Panc1 (cell line): ENCODE measurements around the gene HRH4. TPM values are rescaled to one million over a fixed set of nuclear protein-coding genes. Genes with fewer than 3 reads are reported as not detected.

ENCODE experiments used
- ATAC-seq: fragments of 200-7000 bp; cut with Tn5 transposase; 2 replicates; pipeline ENCODE4 v1.9.1; 2020; ENCODE audit warnings: mild to moderate bottlenecking, moderate library complexity
- BruUV-seq: library from RNA; stranded (reverse); fragments of 400-500 nt; replicated peaks from 2 replicates; lab custom pipeline; 2021; lab: Mats Ljungman, UMichigan
- CTCF ChIA-PET: fragments of 300-600 bp; sonication (Branson Sonifier 250); formaldehyde crosslinking; loops from one replicate; lab custom pipeline; 2022; ENCODE audit warnings: antibody characterized with exemption; lab: Charles Lee
- POLR2A ChIA-PET: fragments of 300-600 bp; sonication (Branson Sonifier 250); formaldehyde crosslinking; loops from one replicate; lab custom pipeline; 2022; ENCODE audit warnings: antibody characterized with exemption; lab: Charles Lee
- DNase-seq: peaks from one replicate; pipeline ENCODE4 v3.0.0-alpha.2; 2010; ENCODE audit warnings: low read depth, low spot score
- H3K27ac ChIP-seq: 2 replicates; pipeline ENCODE4 v1.5.1; 2011; ENCODE audit warnings: mild to moderate bottlenecking, low read length, inconsistent platforms
- H3K27me3 ChIP-seq: fragments of 200-500 bp; sonication (Bioruptor generic); 2 replicates; pipeline ENCODE4 v1.6.0; 2014; ENCODE audit warnings: low read length, inconsistent platforms; ENCODE audit not compliant: control insufficient read depth, insufficient read depth
- H3K36me3 ChIP-seq: fragments of 200-500 bp; sonication (Bioruptor generic); 2 replicates; pipeline ENCODE4 v1.5.1; 2014; ENCODE audit warnings: inconsistent platforms, mild to moderate bottlenecking, low read length, moderate library complexity; ENCODE audit not compliant: control insufficient read depth, insufficient read depth
- H3K4me1 ChIP-seq: 2 replicates; pipeline ENCODE4 v1.5.1; 2011; ENCODE audit warnings: inconsistent platforms, mild to moderate bottlenecking, low read length, moderate library complexity; ENCODE audit not compliant: control insufficient read depth, insufficient read depth
- H3K4me3 ChIP-seq, 2 experiments: 2 replicates each; pipeline ENCODE4 v1.5.1; 2011 to 2012; ENCODE audit warnings: low read depth in 2 of 2, low read length in 2 of 2, mild to moderate bottlenecking in 2 of 2, inconsistent platforms in 1 of 2, moderate library complexity in 1 of 2
- H3K9me3 ChIP-seq: fragments of 200-500 bp; sonication (Bioruptor generic); 2 replicates; pipeline ENCODE4 v1.5.1; 2014; ENCODE audit warnings: low read depth, mild to moderate bottlenecking, inconsistent platforms, low read length, moderate library complexity; ENCODE audit not compliant: control insufficient read depth, insufficient read depth
- CTCF ChIP-seq: fragments of 450-650 bp; IDR thresholded peaks from 2 replicates; pipeline ENCODE4 v1.5.1; 2017; ENCODE audit warnings: mild to moderate bottlenecking
- POLR2AphosphoS5 ChIP-seq: IDR thresholded peaks from 2 replicates; pipeline ENCODE4 v1.6.1; 2012; ENCODE audit warnings: mild to moderate bottlenecking, low read depth, low read length, moderate library complexity
- REST ChIP-seq, 2 experiments: IDR thresholded peaks; 2 replicates each; pipeline ENCODE4 v1.6.1; 2011 to 2012; ENCODE audit warnings: low read depth in 2 of 2, control low read depth in 1 of 2, low read length in 1 of 2, mild to moderate bottlenecking in 1 of 2, moderate library complexity in 1 of 2; ENCODE audit not compliant: insufficient read depth in 1 of 2
- SIN3A ChIP-seq: IDR thresholded peaks from 2 replicates; pipeline ENCODE4 v1.6.1; 2012; ENCODE audit warnings: low read depth, mild to moderate bottlenecking, low read length, moderate library complexity, borderline replicate concordance; ENCODE audit not compliant: insufficient read depth
- TCF7L2 ChIP-seq: IDR thresholded peaks from 2 replicates; pipeline ENCODE4 v1.6.1; 2011; ENCODE audit warnings: mild to moderate bottlenecking, low read depth, low read length, inconsistent platforms
- in situ Hi-C: cut with HindIII; loops from 2 replicates; pipeline ENCODE4 v1.10.0; 2016; ENCODE audit warnings: low sequenced_read_pairs, low pct_unique_long_range_greater_than_20kb
- intact Hi-C: fragments of 100-400 bp; cut with micrococcal nuclease; formaldehyde crosslinking; loops from one replicate; pipeline ENCODE4 v1.10.0; 2022; ENCODE audit not compliant: unreplicated experiment
- total RNA-seq: library from RNA; stranded (reverse); gene quantifications from one replicate; pipeline ENCODE4 v1.2.1, GENCODE V29; 2021; ENCODE audit not compliant: unreplicated experiment

HRH4 gene
- total RNA-seq, 1 experiment from 2014 or later: not detected

GRCh38 chr18:24461996-24462395 lies 1.6 kb downstream of the HRH4 start:
- no TSS peak for BruUV-seq
- ChIA-PET CTCF (interaction anchor here (0.7 kb wide), 1 partner anchor 15 kb away, joined by 3 read pairs; no protein-coding TSS in a partner anchor), POLR2A (no interaction called here)
- Histone ChIP-seq H3K4me3 (no peak overlapping the region), H3K36me3 (no peaks in the 10 kb centered on the region), H3K27me3 (no peaks in the 10 kb centered on the region), H3K27ac (no peak overlapping the region), H3K4me1 (no peaks in the 10 kb centered on the region), H3K9me3 (no peaks in the 10 kb centered on the region)
- ATAC-seq: no peak
- TF ChIP-seq SIN3A: no peak
- no peak for TF ChIP-seq REST (IDR thresholded peaks at IDR 0.05; ENCODE audit: insufficient read depth in 1 of 2, low read depth in 2 of 2, low read length in 1 of 2)
- no peak for TF ChIP-seq CTCF
- TF ChIP-seq TCF7L2: no peak
- TF ChIP-seq POLR2AphosphoS5: no peak
- in situ Hi-C loops (no loop called here), intact Hi-C loops (loop anchor here (10.0 kb wide), 1 partner anchor 97 kb away; no protein-coding TSS in a partner anchor)
- no peak for DNase-seq

GRCh38 chr18:24462838-24463775 lies 2.7 kb downstream of the HRH4 start:
- BruUV-seq: no TSS peak

More at GRCh38 chr18:24462838-24463775, 2.7 kb downstream of the HRH4 start:
- TF ChIP-seq TCF7L2 (no peak), CTCF (no peak), REST (IDR thresholded peaks at IDR 0.05; ENCODE audit: insufficient read depth in 1 of 2, low read depth in 2 of 2, low read length in 1 of 2) (no peak), SIN3A (no peak), POLR2AphosphoS5 (no peak)
- no peaks in the 10 kb centered on the region for H3K36me3 ChIP-seq
- ChIA-PET CTCF (no interaction called here), POLR2A (interaction anchor here (0.6 kb wide), 1 partner anchor 10 kb away, joined by 3 read pairs; no protein-coding TSS in a partner anchor)
- no peaks in the 10 kb centered on the region for H3K9me3 ChIP-seq
- intact Hi-C loops: loop anchor here (10.0 kb wide), 1 partner anchor 98 kb away; no protein-coding TSS in a partner anchor
- no peak for DNase-seq
- no peaks in the 10 kb centered on the region for H3K27me3 ChIP-seq
- no peak for ATAC-seq
- H3K27ac ChIP-seq: no peak overlapping the region
- in situ Hi-C loops: no loop called here
- H3K4me3 ChIP-seq: no peak overlapping the region
- H3K4me1 ChIP-seq: no peaks in the 10 kb centered on the region
